Osteocyte (in vitro differentiated cells): ENCODE data around the gene MIOS. TPM values are rescaled to one million over a fixed set of nuclear protein-coding genes. Genes with fewer than 3 reads are reported as not detected.

Experiments used
- DNase-seq: peaks from one replicate; pipeline ENCODE4 v3.0.0; 2021; ENCODE audit warnings: mixed read lengths; ENCODE audit not compliant: unreplicated experiment; ENCODE audit errors: extremely low spot score
- H3K27ac Mint-ChIP-seq: one replicate; pipeline ENCODE4 v1.8.0; 2021; ENCODE audit warnings: mild to moderate bottlenecking, mixed read lengths; ENCODE audit not compliant: unreplicated experiment
- H3K27me3 Mint-ChIP-seq: one replicate; pipeline ENCODE4 v1.8.0; 2021; ENCODE audit warnings: mixed read lengths; ENCODE audit not compliant: unreplicated experiment
- H3K36me3 Mint-ChIP-seq: one replicate; pipeline ENCODE4 v1.8.0; 2021; ENCODE audit warnings: mixed read lengths; ENCODE audit not compliant: unreplicated experiment
- H3K4me1 Mint-ChIP-seq: one replicate; pipeline ENCODE4 v1.8.0; 2021; ENCODE audit warnings: mixed read lengths; ENCODE audit not compliant: unreplicated experiment
- H3K4me3 Mint-ChIP-seq: one replicate; pipeline ENCODE4 v1.8.0; 2021; ENCODE audit warnings: mild to moderate bottlenecking, moderate library complexity, mixed read lengths; ENCODE audit not compliant: unreplicated experiment
- H3K9me3 Mint-ChIP-seq: one replicate; pipeline ENCODE4 v1.8.0; 2021; ENCODE audit warnings: mixed read lengths; ENCODE audit not compliant: unreplicated experiment
- CTCF ChIP-seq: fragments of 200-600 bp; sonication (generic); IDR thresholded peaks from 2 replicates; pipeline ENCODE4 v1.5.0; 2021; ENCODE audit warnings: antibody characterized with exemption, mild to moderate bottlenecking, moderate library complexity
- total RNA-seq: library from RNA; stranded (reverse); gene quantifications from 2 replicates; pipeline ENCODE4 v1.2.1, GENCODE V29; 2021

Gene MIOS
- total RNA-seq, 1 donor from 2014 or later: 19.1 TPM

- H3K27ac Mint-ChIP-seq: no peak overlapping the region
- H3K27me3 Mint-ChIP-seq: no peaks in the 10 kb centered on the region
- H3K9me3 Mint-ChIP-seq: no peaks in the 10 kb centered on the region
- no peak for TF ChIP-seq CTCF
- DNase-seq: no peak
- no peaks in the 10 kb centered on the region for H3K4me1 Mint-ChIP-seq
- no peaks in the 10 kb centered on the region for H3K36me3 Mint-ChIP-seq
- no peak overlapping the region for H3K4me3 Mint-ChIP-seq
These were observed 54.0 kb downstream of the MIOS start for GRCh38 chr7:7620644-7621210.

GRCh38 chr7:7628476-7628875 is 61.8 kb downstream of the MIOS start:
- Mint-ChIP-seq H3K4me1 (no peaks in the 10 kb centered on the region), H3K27me3 (peaks cover 2% of the 10 kb centered on the region), H3K9me3 (peaks cover 11% of the 10 kb centered on the region), H3K36me3 (no peaks in the 10 kb centered on the region), H3K27ac (no peak overlapping the region), H3K4me3 (no peak overlapping the region)
- no peak for TF ChIP-seq CTCF
- DNase-seq: no peak

GRCh38 chr7:7630626-7631329 is 64.1 kb downstream of the MIOS start:
- Mint-ChIP-seq H3K27ac (no peak overlapping the region), H3K27me3 (peaks cover 2% of the 10 kb centered on the region), H3K4me1 (no peaks in the 10 kb centered on the region), H3K9me3 (peaks cover 10% of the 10 kb centered on the region), H3K4me3 (no peak overlapping the region), H3K36me3 (no peaks in the 10 kb centered on the region)
- no peak for DNase-seq
- no peak for TF ChIP-seq CTCF

- Mint-ChIP-seq H3K4me3 (peak overlapping the region; percentile 94), H3K36me3 (peaks cover 4% of the 10 kb centered on the region), H3K27ac (peak overlapping the region; percentile 96), H3K4me1 (peaks cover 19% of the 10 kb centered on the region), H3K27me3 (no peaks in the 10 kb centered on the region), H3K9me3 (no peaks in the 10 kb centered on the region)
- DNase-seq: no peak
- TF ChIP-seq CTCF: no peak
These were observed 72.7 kb downstream of the MIOS start for GRCh38 chr7:7639421-7639820.

GRCh38 chr7:7639847-7640220 is 73.2 kb downstream of the MIOS start:
- H3K27me3 Mint-ChIP-seq: no peaks in the 10 kb centered on the region
- peak overlapping the region; percentile 96 for H3K27ac Mint-ChIP-seq
- H3K4me3 Mint-ChIP-seq: peak overlapping the region; percentile 94
- H3K4me1 Mint-ChIP-seq: peaks cover 19% of the 10 kb centered on the region
- TF ChIP-seq CTCF: no peak
- no peaks in the 10 kb centered on the region for H3K9me3 Mint-ChIP-seq
- H3K36me3 Mint-ChIP-seq: peaks cover 4% of the 10 kb centered on the region
- DNase-seq: no peak
